Neural progenitor cell (in vitro differentiated cells): ENCODE results near the gene CPN1. TPM values are rescaled to one million over a fixed set of nuclear protein-coding genes. Genes with fewer than 3 reads are reported as not detected.

Source experiments
- DNase-seq: peaks from one replicate; pipeline ENCODE4 v3.0.0-alpha.2; 2016; ENCODE audit warnings: low spot score
- H2AFZ ChIP-seq: fragments of 200-600 bp; sonication (generic); replicated peaks from 2 replicates; pipeline ENCODE4 v1.6.1; 2016; ENCODE audit warnings: antibody characterized with exemption
- H3F3A ChIP-seq: fragments of 200-600 bp; sonication (generic); 2 replicates; pipeline ENCODE4 v1.6.1; 2016; ENCODE audit warnings: antibody characterized with exemption, low read depth
- H3K27ac ChIP-seq: fragments of 200-600 bp; sonication (generic); 2 replicates; pipeline ENCODE4 v1.5.1; 2016; ENCODE audit warnings: mild to moderate bottlenecking
- H3K27me3 ChIP-seq: fragments of 200-600 bp; sonication (generic); 2 replicates; pipeline ENCODE4 v1.6.1; 2016; ENCODE audit warnings: mild to moderate bottlenecking, moderate library complexity
- H3K36me3 ChIP-seq: fragments of 200-600 bp; sonication (generic); 2 replicates; pipeline ENCODE4 v1.5.1; 2016
- H3K4me1 ChIP-seq: fragments of 200-600 bp; sonication (generic); 2 replicates; pipeline ENCODE4 v1.6.1; 2016; ENCODE audit warnings: mixed run types
- H3K4me2 ChIP-seq: fragments of 200-600 bp; sonication (generic); 2 replicates; pipeline ENCODE4 v1.6.1; 2016
- H3K4me3 ChIP-seq: fragments of 200-600 bp; sonication (generic); 2 replicates; pipeline ENCODE4 v1.5.1; 2016
- H3K79me2 ChIP-seq: fragments of 200-600 bp; sonication (generic); 2 replicates; pipeline ENCODE4 v1.6.1; 2016; ENCODE audit warnings: low read depth
- H3K9ac ChIP-seq: fragments of 200-600 bp; sonication (generic); 2 replicates; pipeline ENCODE4 v1.6.1; 2016
- H3K9me3 ChIP-seq: fragments of 200-600 bp; sonication (generic); 2 replicates; pipeline ENCODE4 v1.5.1; 2016; ENCODE audit warnings: low read depth
- H4K20me1 ChIP-seq: fragments of 200-600 bp; sonication (generic); 2 replicates; pipeline ENCODE4 v1.6.1; 2016; ENCODE audit warnings: low read depth
- H3K27ac Mint-ChIP-seq: 3 replicates; pipeline ENCODE4 v1.8.0; 2021; ENCODE audit warnings: mixed read lengths
- H3K27me3 Mint-ChIP-seq: 2 replicates; pipeline ENCODE4 v1.8.0; 2022; ENCODE audit warnings: low read depth, mild to moderate bottlenecking, inconsistent platforms, moderate library complexity, mixed read lengths; ENCODE audit not compliant: insufficient read depth
- H3K36me3 Mint-ChIP-seq: 3 replicates; pipeline ENCODE4 v1.8.0; 2021; ENCODE audit warnings: mixed read lengths
- H3K4me1 Mint-ChIP-seq: 3 replicates; pipeline ENCODE4 v1.8.0; 2021; ENCODE audit warnings: mixed read lengths
- H3K4me3 Mint-ChIP-seq: 3 replicates; pipeline ENCODE4 v1.8.0; 2021; ENCODE audit warnings: mild to moderate bottlenecking, moderate library complexity, mixed read lengths
- H3K9me3 Mint-ChIP-seq: 3 replicates; pipeline ENCODE4 v1.8.0; 2020; ENCODE audit warnings: mixed read lengths
- CTCF ChIP-seq: fragments of 200-600 bp; sonication (generic); IDR thresholded peaks from 2 replicates; pipeline ENCODE4 v1.5.1; 2017; ENCODE audit warnings: antibody characterized with exemption, mild to moderate bottlenecking
- EZH2 ChIP-seq: fragments of 200-600 bp; sonication (generic); IDR thresholded peaks from 2 replicates; pipeline ENCODE4 v1.6.1; 2017; ENCODE audit warnings: antibody characterized with exemption, mild to moderate bottlenecking, moderate library complexity
- EZH2phosphoT487 ChIP-seq: fragments of 200-600 bp; sonication (generic); IDR thresholded peaks from 2 replicates; pipeline ENCODE4 v1.6.1; 2017; ENCODE audit warnings: antibody characterized with exemption
- total RNA-seq: library from RNA; depleted of rRNA; stranded (reverse); fragments of >200 nt; gene quantifications from 2 replicates; pipeline ENCODE4 v1.2.3, GENCODE V29; 2015; ENCODE audit warnings: low replicate concordance

The CPN1 gene
- total RNA-seq, 1 donor from 2014 or later, result not detected

DNA sequence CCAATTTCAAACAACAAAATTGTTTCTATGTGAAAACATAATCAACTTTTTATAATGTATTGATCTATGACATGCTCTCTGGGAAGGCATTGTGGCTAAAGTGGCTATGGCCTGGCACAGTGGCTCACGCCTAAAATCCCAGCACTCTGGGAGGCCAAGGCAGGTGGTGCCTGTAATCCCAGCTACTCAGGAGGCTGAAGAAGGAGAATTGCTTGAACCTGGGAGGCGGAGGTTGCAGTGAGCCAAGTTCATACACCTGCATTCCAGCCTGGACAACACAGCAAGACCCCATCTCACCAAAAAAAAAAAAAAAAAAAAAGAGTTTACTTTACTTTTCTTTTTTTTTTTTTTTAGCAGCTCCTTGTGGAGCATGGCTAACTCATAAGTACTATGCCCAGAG, 38.9 kb upstream of the CPN1 start:
- Mint-ChIP-seq H3K9me3 (no peaks in the 10 kb centered on the region), H3K4me3 (no peak overlapping the region)
- TF ChIP-seq EZH2phosphoT487, result no peak
- TF ChIP-seq EZH2, result no peak
- no peak for TF ChIP-seq CTCF

GRCh38 chr10:100119726-100120125, 38.1 kb upstream of the CPN1 start:
- Mint-ChIP-seq H3K9me3 (no peaks in the 10 kb centered on the region), H3K36me3 (no peaks in the 10 kb centered on the region), H3K4me3 (no peak overlapping the region), H3K4me1 (no peaks in the 10 kb centered on the region), H3K27ac (no peak overlapping the region), H3K27me3 (peaks cover 3% of the 10 kb centered on the region)
- H3K27me3 ChIP-seq, result no peaks in the 10 kb centered on the region
- H2AFZ ChIP-seq, result no peak overlapping the region
- H3K4me3 ChIP-seq, result no peak overlapping the region
- no peaks in the 10 kb centered on the region for H3F3A ChIP-seq
- DNase-seq, result no peak
- no peaks in the 10 kb centered on the region for H3K9me3 ChIP-seq
- H3K4me1 ChIP-seq, result no peaks in the 10 kb centered on the region
- no peak overlapping the region for H3K27ac ChIP-seq
- no peaks in the 10 kb centered on the region for H3K79me2 ChIP-seq
- no peaks in the 10 kb centered on the region for H3K36me3 ChIP-seq
- H3K4me2 ChIP-seq, result no peak overlapping the region
- H3K9ac ChIP-seq, result no peak overlapping the region
- TF ChIP-seq EZH2phosphoT487 (no peak), CTCF (no peak), EZH2 (no peak)
- H4K20me1 ChIP-seq, result no peaks in the 10 kb centered on the region

More for the DNA sequence above, 38.9 kb upstream of the CPN1 start:
- Mint-ChIP-seq H3K4me1 (no peaks in the 10 kb centered on the region), H3K27me3 (peaks cover 3% of the 10 kb centered on the region), H3K27ac (no peak overlapping the region), H3K36me3 (no peaks in the 10 kb centered on the region)
- no peaks in the 10 kb centered on the region for H4K20me1 ChIP-seq
- H3K4me2 ChIP-seq, result no peak overlapping the region
- no peaks in the 10 kb centered on the region for H3F3A ChIP-seq
- H3K36me3 ChIP-seq, result no peaks in the 10 kb centered on the region
- no peaks in the 10 kb centered on the region for H3K4me1 ChIP-seq
- H2AFZ ChIP-seq, result no peak overlapping the region
- no peak for DNase-seq
- H3K9ac ChIP-seq, result no peak overlapping the region
- no peaks in the 10 kb centered on the region for H3K27me3 ChIP-seq
- no peaks in the 10 kb centered on the region for H3K9me3 ChIP-seq
- H3K4me3 ChIP-seq, result no peak overlapping the region
- no peaks in the 10 kb centered on the region for H3K79me2 ChIP-seq
- no peak overlapping the region for H3K27ac ChIP-seq

GRCh38 chr10:100114976-100115770, 33.5 kb upstream of the CPN1 start:
- H3K4me3 ChIP-seq, result no peak overlapping the region
- no peaks in the 10 kb centered on the region for H3K36me3 ChIP-seq
- no peak overlapping the region for H2AFZ ChIP-seq
- peaks cover 3% of the 10 kb centered on the region for H3K27me3 Mint-ChIP-seq
- no peak overlapping the region for H3K27ac ChIP-seq
- no peaks in the 10 kb centered on the region for H4K20me1 ChIP-seq
- no peaks in the 10 kb centered on the region for H3K79me2 ChIP-seq
- H3K36me3 Mint-ChIP-seq, result no peaks in the 10 kb centered on the region
- H3K27me3 ChIP-seq, result no peaks in the 10 kb centered on the region
- no peak for DNase-seq
- no peaks in the 10 kb centered on the region for H3K4me1 Mint-ChIP-seq
- H3F3A ChIP-seq, result no peaks in the 10 kb centered on the region
- H3K4me1 ChIP-seq, result no peaks in the 10 kb centered on the region
- H3K9me3 ChIP-seq, result no peaks in the 10 kb centered on the region
- no peak overlapping the region for H3K9ac ChIP-seq
- no peak overlapping the region for H3K27ac Mint-ChIP-seq
- TF ChIP-seq CTCF (no peak), EZH2phosphoT487 (no peak), EZH2 (no peak)
- H3K4me3 Mint-ChIP-seq, result no peak overlapping the region
- H3K9me3 Mint-ChIP-seq, result no peaks in the 10 kb centered on the region
- H3K4me2 ChIP-seq, result no peak overlapping the region
